ENCODE measurements around the gene CFAP20DC. TPM values are rescaled to one million over a fixed set of nuclear protein-coding genes. Genes with fewer than 3 reads are reported as not detected.

Gene CFAP20DC
- total RNA-seq, 1 experiment from 2014 or later, result 4.5 TPM

GRCh38 chr3:58837856-58838255 is 212.0 kb downstream of the CFAP20DC start:
- Histone ChIP-seq H2BK20ac (ENCODE audit: low read depth, low read length, poor library complexity, severe bottlenecking) (no peak overlapping the region), H3K9me3 (ENCODE audit: control insufficient read depth, low read depth, low read length) (no peaks in the 10 kb centered on the region), H3K23ac (ENCODE audit: insufficient read length, low read depth, low read length) (no peak overlapping the region), H2AFZ (ENCODE audit: low read length) (no peak overlapping the region), H3K79me2 (ENCODE audit: insufficient read depth, low read length) (0 out of 2 replicates have a peak, but pooled peaks cover 2% of the 10 kb centered on the region), H2BK12ac (ENCODE audit: insufficient read length, low read depth, low read length) (no peak overlapping the region), H3K4me1 (ENCODE audit: insufficient read depth, low read length) (peaks cover 4% of the 10 kb centered on the region; the same call in 1 of the 2 replicates), H3K14ac (ENCODE audit: insufficient read depth, low read length) (no peak overlapping the region), H4K91ac (ENCODE audit: insufficient read length, low read depth, low read length) (no peak overlapping the region), H3K79me1 (ENCODE audit: insufficient read depth, low read depth, low read length, poor library complexity, severe bottlenecking) (peaks cover 8% of the 10 kb centered on the region), H4K5ac (ENCODE audit: insufficient read length, low read depth, low read length) (no peak overlapping the region), H3K4me2 (ENCODE audit: insufficient read depth, insufficient read length, low read length) (no peak overlapping the region), H3K27ac (ENCODE audit: insufficient read length, low read depth, low read length) (no peak overlapping the region), H2BK5ac (ENCODE audit: insufficient read length, low read length) (no peak overlapping the region), H3K4ac (ENCODE audit: low read depth, low read length) (no peak overlapping the region), H4K20me1 (ENCODE audit: control insufficient read depth, insufficient read depth, insufficient read length) (no peaks in the 10 kb centered on the region), H3K56ac (ENCODE audit: insufficient read length, low read depth, low read length) (no peak overlapping the region), H2AK5ac (ENCODE audit: insufficient read length, low read length) (no peak overlapping the region), H3K9ac (ENCODE audit: extremely low read depth, insufficient read length, low read length) (no peak overlapping the region), H3K23me2 (ENCODE audit: insufficient read length, low read depth, low read length, poor library complexity, severe bottlenecking) (peaks cover 2% of the 10 kb centered on the region), H3K18ac (ENCODE audit: insufficient read length, low read depth, low read length) (no peak overlapping the region), H3T11ph (ENCODE audit: low read length) (no peak overlapping the region), H4K8ac (replicated peaks; ENCODE audit: insufficient read length, low read depth, low read length) (no peak overlapping the region), H2BK120ac (ENCODE audit: low read depth, low read length, poor library complexity, severe bottlenecking) (no peak overlapping the region), H3K27me3 (ENCODE audit: insufficient read depth, low read length) (no peaks in the 10 kb centered on the region), H2BK15ac (ENCODE audit: low read depth, low read length) (no peak overlapping the region)
- peaks cover 14 to 15% of the 10 kb centered on the region in 2 experiments for H3K4me1 Mint-ChIP-seq
- no CpG with 5 or more reads among the region's 4 CpGs for WGBS (ENCODE audit: extremely low coverage, insufficient read length, low lambda C conversion rate)
- H3K4me3 Mint-ChIP-seq, result no peak overlapping the region
- H3K27me3 Mint-ChIP-seq (ENCODE audit: low read depth), result no peaks in the 10 kb centered on the region; the same call in 1 of the 2 replicates
- no peak for DNase-seq
- TF ChIP-seq, protein P1, sequence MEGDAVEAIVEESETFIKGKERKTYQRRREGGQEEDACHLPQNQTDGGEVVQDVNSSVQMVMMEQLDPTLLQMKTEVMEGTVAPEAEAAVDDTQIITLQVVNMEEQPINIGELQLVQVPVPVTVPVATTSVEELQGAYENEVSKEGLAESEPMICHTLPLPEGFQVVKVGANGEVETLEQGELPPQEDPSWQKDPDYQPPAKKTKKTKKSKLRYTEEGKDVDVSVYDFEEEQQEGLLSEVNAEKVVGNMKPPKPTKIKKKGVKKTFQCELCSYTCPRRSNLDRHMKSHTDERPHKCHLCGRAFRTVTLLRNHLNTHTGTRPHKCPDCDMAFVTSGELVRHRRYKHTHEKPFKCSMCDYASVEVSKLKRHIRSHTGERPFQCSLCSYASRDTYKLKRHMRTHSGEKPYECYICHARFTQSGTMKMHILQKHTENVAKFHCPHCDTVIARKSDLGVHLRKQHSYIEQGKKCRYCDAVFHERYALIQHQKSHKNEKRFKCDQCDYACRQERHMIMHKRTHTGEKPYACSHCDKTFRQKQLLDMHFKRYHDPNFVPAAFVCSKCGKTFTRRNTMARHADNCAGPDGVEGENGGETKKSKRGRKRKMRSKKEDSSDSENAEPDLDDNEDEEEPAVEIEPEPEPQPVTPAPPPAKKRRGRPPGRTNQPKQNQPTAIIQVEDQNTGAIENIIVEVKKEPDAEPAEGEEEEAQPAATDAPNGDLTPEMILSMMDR (conservative IDR thresholded peaks at IDR 0.05), result no peak
- peaks cover 0 to 3% of the 10 kb centered on the region in 2 experiments; a peak in 1 of 5 replicates for H3K9me3 Mint-ChIP-seq
- peaks cover 0 to 10% (median 4%) of the 10 kb centered on the region in 3 experiments; a peak in 3 of 7 replicates for H3K36me3 Mint-ChIP-seq (ENCODE audit: insufficient read depth in 1 of 3, low read depth in 3 of 3)
- no peak overlapping the region for H3K27ac Mint-ChIP-seq
